CD4-positive, alpha-beta T cell treated with Interleukin-15 for 1 hour (primary cell): ENCODE data around the gene RXFP3.
"Not testable (repeated sequence)": the region's sequence is repeated elsewhere in the genome, so short reads cannot be mapped to it uniquely, and the experiment has no call there.

ENCODE experiments used
- DNase-seq: peaks from one replicate; pipeline ENCODE4 v3.0.0-alpha.2; 2020

The RXFP3 gene, protein sequence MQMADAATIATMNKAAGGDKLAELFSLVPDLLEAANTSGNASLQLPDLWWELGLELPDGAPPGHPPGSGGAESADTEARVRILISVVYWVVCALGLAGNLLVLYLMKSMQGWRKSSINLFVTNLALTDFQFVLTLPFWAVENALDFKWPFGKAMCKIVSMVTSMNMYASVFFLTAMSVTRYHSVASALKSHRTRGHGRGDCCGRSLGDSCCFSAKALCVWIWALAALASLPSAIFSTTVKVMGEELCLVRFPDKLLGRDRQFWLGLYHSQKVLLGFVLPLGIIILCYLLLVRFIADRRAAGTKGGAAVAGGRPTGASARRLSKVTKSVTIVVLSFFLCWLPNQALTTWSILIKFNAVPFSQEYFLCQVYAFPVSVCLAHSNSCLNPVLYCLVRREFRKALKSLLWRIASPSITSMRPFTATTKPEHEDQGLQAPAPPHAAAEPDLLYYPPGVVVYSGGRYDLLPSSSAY

DNA sequence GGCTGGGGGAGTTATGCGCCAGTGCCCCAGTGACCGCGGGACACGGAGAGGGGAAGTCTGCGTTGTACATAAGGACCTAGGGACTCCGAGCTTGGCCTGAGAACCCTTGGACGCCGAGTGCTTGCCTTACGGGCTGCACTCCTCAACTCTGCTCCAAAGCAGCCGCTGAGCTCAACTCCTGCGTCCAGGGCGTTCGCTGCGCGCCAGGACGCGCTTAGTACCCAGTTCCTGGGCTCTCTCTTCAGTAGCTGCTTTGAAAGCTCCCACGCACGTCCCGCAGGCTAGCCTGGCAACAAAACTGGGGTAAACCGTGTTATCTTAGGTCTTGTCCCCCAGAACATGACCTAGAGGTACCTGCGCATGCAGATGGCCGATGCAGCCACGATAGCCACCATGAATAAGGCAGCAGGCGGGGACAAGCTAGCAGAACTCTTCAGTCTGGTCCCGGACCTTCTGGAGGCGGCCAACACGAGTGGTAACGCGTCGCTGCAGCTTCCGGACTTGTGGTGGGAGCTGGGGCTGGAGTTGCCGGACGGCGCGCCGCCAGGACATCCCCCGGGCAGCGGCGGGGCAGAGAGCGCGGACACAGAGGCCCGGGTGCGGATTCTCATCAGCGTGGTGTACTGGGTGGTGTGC lies at the start of gene RXFP3:
Gene RXFP3, plus strand, starts transcription at position 6 of the 636 bp plus-strand sequence. Its CDS starts 355 bp downstream, at position 361.
- no peak for DNase-seq

DNA sequence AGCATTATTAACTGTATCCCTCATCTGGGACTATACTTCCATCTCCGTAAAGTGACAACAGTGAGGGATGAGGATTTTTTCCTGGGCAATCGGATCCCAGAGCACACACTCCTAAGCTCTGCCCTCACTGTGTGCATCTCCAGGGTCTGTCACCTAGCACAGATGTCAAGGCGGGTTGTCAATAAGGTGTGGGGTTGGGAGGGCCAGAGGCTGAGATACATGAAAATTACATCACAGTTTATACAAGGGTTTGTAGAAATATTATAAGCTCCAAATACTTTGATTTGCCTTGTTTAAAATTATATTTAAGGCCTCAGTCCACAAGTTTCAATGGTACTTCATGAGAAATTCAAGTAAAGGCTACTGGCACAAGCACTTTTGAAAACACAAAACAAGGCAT lies 48.9 kb upstream of the RXFP3 start:
- no peak for DNase-seq

DNA sequence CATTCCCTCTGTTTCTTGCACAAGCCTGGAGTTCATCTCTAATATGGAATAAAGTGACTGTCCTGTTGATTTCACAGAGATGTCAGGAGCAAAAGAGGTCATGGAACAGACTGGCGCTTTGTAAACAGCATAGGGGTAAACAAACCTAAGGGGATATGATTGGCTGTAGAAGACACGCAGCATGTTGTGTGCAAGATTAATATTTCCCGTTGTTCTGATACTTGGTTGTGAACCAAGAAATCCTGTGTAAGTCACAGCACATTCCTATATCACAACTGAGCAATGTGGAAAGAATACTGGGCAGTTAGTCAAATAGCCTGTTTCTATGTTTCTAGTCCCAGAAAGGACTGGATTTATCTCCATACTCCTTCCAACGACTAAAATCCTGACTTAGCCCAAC lies 47.6 kb upstream of the RXFP3 start:
- DNase-seq = no peak

- DNase-seq = no peak
These were observed 45.8 kb upstream of the RXFP3 start for GRCh38 chr5:33890131-33891032.

DNA sequence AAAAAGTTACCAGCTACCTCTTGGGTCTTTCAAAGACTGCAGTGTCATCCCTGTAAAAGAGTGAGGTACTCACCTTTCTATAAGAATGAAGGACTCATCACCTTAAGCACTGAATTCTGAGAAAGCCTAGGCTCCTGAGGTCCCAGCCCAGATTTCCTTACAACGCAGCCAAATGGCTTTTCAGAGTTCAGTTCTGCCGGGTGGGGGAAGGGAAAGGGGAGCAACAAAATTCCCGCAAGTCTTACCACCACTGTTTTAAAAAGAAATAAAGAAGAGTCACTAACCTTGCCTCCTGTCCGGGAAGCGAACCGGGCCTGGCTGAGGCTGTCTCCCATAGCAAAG lies 44.8 kb upstream of the RXFP3 start:
- DNase-seq = no peak

DNA sequence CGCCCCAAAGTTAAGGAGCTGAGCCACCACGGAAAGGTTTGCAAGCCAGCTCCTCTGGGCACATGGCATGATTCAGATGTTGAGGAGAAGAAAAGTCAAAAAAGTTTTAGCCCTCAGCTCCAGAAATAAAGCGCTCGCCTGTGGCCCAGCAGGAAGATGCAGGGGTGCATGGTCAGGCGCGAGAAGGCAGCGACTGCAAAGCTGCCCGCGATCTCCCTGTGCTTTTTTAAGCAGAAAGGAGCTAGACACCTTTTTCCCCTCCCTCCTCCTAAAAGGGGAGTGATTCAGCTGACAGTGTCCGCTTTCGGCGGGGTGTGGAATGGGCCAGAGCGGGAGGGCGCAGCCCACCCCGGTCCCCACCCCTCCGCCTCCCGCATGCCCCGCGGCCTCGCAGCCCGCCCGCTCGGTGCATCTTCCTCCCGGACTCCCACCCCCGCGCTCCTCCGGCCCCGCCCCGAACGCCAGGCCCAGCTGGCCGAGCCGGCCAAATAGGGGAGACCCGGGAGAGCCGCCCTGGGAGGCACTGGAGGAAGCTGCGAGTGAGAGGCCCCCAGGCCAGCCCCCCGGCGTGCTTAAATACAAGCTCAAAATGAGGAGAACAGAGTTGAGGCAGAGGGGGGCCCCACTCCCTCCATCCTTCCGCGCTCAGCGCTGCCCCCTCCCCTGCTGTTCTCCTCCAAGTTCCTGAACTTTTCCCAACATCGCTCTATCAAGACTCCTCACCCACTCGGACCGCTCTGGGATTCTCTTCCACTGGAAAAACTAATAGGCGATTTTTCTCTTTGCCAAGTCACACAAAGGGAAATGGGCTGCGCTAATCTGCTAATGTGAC lies 44.2 kb upstream of the RXFP3 start, which contains the start of gene ADAMTS12:
Gene ADAMTS12, minus strand, starts transcription at position 203 of the 832 bp plus-strand sequence. Its CDS starts 134 bp downstream, at position 69.
- no peak for DNase-seq

- no peak for DNase-seq
These were observed 43.5 kb upstream of the RXFP3 start for GRCh38 chr5:33892620-33893137.

DNA sequence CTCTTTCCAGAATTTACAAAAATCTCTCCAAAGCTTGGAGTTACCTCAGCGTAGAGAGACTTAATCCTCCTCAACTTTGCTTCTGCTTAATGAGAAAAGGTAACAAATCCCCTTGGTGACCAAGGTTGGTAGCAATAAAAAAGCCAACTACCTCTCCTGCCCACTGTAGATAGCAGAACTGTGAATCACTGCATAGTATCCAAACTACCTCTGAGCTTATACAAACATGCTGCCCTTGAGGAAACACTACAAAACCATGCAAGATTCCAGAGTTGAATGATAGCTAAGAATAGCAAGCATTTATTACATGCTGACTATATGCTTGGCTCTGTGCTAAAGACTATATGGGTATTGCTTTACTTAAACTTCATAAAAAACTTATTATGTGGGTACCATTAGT lies 41.6 kb upstream of the RXFP3 start:
- no peak for DNase-seq

DNA sequence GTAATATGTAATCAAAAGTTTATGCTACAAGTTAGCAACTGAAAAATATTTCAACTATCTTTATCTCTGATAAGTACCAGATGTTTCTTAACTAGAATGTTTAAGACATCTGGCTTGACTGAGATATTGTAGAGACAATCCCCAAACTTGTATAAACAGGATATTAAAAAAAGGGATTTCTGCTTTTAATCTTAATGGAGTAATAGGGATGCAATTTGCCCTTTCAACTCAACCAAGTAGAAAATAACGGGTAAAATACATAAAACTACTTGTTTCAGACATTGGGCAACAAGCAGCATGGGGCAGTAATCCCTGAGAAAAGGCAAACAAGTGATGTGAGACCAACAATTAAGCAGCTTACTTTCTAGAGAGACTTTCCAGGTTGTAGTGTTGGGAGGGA lies 35.0 kb upstream of the RXFP3 start:
- DNase-seq = no peak

GRCh38 chr5:33903118-33903517 lies 33.1 kb upstream of the RXFP3 start:
- DNase-seq = no peak

DNA sequence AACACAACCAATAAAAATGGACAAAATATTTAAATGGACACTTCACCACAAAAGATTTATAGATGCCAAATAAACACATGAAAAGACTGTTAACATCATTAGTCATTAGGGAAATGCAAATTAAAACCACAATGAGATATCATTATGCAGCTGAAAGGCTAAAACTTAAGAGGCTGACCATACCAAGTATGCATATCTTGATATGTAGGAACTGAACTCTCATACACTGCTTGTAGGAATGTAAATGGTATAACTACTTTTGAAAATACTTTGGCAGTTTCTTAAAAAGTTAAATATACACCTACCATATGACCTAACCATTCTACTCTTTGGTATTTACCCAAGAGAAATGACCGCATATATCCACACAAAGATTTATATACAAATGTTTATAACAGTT lies 30.8 kb upstream of the RXFP3 start:
- no peak for DNase-seq

GRCh38 chr5:33906248-33906647 lies 29.9 kb upstream of the RXFP3 start:
- DNase-seq = not testable (repeated sequence)

DNA sequence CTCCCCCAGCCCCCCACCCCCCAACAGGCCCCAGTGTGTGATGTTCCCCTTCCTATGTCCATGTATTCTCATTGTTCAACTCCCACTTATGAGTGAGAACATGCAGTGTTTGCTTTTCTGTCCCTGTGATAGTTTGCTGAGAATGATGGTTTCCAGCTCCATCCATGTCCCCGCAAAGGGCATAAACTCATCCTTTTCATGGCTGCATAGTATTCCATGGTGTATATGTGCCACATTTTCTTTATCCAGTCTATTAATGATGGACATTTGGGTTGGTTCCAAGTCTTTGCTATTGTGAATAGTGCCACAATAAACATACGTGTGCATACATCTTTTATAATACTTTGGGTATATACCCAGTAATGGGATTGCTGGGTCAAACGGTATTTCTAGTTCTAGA lies 21.3 kb upstream of the RXFP3 start:
- not testable (repeated sequence) for DNase-seq

DNA sequence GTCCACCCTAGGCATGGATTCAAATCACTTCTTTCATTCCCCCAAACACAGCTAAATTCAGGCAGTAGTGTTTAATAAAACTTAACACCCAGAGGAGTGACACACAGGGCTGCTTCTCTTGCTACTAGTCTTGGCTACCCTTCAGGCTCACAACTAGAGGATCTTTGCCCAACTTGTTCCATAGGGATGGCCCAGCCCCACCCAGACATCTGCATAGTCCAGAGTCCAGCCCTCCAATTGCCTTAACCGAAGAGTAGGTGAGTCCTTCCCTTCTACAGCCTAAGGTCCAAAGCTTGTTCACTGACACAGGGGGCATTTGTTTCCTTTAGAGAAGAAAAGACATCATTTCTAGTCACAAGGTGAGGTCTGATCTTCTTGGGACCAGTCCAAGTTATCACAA lies 15.2 kb upstream of the RXFP3 start:
- no peak for DNase-seq

DNA sequence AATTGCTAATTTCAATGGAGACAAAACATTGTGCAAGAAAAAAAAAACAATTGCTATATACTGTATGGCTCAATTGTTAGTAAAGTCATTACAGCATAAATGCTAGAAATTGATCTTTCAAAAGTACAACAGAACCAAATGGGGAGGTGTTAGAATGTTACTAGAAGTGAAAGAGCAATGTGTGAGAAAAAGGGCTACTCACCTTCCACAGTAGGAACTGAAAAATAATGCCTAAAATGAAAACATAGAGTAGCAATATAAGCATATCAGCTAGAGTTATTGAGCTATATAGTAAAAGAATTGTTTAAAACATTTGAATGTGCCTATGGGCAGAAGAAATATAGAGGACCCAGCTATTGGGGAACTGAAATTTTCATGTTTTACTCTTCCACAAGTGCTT lies 10.9 kb upstream of the RXFP3 start:
- DNase-seq = no peak

DNA sequence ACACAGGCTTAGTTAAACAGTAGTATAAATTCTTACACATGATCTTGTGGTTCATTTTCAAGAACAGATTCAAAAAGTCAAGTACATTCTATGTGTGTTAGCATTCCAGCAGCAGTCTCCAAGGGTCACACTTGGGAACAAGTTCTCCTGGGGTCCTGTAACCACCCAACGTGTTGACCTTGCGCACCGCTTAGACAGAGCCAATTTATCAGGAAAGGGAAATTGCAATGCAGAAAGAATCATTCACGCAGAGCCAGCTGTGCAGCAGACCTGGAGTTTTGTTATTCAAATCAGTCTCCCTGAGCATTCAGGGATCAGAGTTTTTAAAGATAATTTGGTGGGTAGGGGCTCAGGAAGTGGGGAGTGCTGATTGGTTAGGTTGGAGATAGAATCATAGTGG lies 8.5 kb upstream of the RXFP3 start:
- no peak for DNase-seq

- no peak for DNase-seq
These were observed 7.9 kb upstream of the RXFP3 start for GRCh38 chr5:33928283-33928682.

GRCh38 chr5:33929925-33930690 lies 6.1 kb upstream of the RXFP3 start:
- no peak for DNase-seq

- DNase-seq = no peak
These were observed 5.0 kb upstream of the RXFP3 start for GRCh38 chr5:33931136-33931535.

GRCh38 chr5:33933723-33934169 lies 2.4 kb upstream of the RXFP3 start:
- DNase-seq = no peak

GRCh38 chr5:33934176-33934575 lies 2.0 kb upstream of the RXFP3 start:
- DNase-seq = no peak
